HG03097 (cell line): ENCODE measurements around the gene ARHGAP40.

Experiments
- ATAC-seq: cut with Tn5 transposase; IDR thresholded peaks from one replicate; pipeline ENCODE4 v1.9.1; 2021; ENCODE audit not compliant: unreplicated experiment, low FRiP score

The ARHGAP40 gene

DNA sequence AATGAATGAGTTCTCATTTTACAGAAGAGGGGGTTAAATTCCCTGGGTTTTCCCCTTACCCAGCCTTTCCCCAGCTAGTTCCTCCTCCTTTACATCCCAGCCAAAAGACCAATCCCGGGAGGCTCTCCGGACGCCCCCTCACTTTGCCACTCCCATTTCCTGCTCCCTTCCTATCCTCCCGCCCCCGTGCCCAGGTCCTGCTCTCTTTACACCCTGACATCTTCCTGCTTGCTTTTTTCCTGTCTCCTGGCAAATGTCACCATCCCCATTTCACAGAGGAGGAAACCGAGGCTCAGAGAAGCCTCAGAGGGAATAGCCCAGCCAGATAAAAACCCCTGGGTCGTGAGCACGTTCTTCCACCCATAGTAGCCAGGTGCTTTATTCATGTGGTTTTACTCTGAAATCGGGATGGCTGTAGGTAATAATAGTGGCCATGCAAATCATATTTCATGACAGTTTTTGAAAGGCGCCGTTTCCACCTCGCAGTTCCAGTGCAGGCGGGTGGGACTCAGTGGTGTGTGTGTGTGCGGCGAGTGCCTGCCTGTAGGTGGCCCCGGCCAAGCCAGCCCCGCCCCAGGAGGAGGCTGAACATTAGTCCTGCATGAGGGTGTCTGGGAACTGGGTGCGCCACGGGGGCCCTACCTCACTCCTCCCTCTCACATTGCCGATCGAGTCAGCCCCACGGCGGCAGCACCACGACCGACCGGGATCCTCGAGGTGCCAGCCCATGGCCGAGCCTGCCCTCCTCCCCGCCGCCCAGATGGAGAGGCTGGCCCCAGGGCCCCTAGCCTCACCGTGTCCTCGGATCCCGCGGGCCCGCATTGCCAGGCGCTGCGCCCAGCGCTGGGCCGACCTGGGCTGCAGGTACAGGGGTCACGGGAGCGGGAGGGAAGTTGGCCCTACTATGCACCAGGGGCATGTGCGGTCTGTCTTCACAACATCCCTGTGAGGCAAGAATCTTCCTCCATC lies at the start of gene ARHGAP40:
ARHGAP40 (plus strand) TSS at position 594 of the 969 bp plus-strand sequence.
- no peak for ATAC-seq

DNA sequence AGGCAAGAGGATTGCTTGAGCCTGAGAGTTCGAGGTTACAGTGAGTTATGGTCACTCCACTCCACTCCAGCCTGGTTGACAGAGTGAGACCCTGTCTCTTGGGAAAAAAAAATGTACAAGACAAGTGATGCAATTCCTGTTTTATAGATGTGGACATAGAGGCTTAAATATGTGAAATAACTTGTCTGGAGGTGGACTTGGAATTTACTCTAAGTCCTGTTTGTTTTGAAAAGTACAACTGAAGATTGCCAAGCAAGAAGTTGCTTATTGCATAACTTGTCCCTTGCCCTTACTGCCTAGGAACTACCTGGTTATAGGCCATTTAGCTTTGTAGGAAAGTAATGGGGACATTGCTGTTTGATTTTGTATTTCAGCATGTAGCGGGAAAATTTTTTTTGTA lies 46.6 kb upstream of the ARHGAP40 start:
- no peak for ATAC-seq

DNA sequence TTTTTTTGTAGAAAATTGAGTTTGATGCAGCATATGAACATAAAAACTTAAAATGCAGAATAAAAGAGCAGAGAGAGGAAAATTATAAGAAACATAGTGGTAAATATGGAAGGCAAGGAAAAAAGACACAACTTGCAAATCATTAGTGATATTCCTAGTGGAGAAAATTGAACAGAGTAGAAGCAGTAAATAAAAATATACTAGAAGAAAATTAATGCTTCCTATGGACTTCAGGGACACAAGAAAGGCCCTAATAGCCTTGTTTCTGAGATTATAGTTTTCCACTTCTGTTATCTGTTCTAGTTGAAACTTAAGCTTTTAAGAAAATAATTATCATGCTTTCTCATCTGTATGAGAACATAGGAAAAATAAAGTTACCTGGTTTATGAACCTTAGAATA lies 46.2 kb upstream of the ARHGAP40 start:
- ATAC-seq = no peak

DNA sequence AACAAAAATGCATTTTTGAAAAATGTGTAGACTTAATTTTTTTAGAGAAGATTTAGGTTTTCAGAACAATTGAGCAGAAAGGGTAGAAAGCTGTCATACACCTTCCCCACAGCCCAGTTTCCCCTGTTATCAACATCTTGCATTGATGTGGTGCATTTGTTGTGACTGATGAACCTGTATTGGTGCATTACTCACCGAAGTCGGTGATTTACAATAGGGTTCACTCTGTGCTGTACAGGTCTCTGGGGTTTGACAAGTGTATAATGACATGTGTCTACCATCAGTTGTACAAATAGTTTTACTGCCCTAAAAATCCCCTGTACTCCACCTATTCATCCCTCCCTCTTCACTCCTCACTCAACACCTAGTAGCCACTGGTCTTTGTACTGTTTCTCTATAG lies 44.4 kb upstream of the ARHGAP40 start:
- no peak for ATAC-seq

DNA sequence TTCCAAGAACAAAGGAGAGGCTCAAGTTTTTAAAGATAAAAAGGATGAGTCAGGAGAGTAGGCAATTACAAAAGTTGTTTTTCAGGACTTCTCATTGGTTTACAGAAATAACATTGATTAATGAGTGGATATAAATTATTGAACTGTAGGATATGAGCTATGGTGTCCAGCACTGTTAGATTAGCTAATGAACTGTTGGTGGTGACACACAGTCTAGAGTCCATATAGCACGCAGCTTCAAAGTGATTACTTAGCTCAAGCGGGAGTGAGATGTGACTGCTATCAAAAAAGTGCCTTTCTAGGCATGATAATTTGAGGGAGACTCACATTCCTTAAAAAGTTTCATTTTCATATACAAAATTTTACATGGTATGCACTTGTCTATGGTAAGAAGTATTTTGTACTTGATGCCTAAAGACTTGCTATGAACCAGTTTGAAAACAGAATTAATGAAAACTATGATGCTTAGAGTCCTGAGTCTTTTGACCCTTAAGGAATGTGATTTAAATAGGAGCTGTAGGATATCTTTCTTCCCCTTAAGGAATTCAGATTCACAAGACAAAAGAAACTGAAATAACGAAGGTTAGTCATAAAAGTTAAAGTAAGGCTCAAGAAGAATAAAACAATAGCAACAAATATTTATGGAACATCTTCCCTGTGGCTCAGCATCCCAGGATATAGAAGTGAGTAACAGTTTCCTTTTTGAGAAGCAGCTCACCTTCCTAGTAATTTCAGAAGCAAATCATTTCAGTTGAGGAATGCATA lies 42.8 kb upstream of the ARHGAP40 start:
- ATAC-seq = no peak

DNA sequence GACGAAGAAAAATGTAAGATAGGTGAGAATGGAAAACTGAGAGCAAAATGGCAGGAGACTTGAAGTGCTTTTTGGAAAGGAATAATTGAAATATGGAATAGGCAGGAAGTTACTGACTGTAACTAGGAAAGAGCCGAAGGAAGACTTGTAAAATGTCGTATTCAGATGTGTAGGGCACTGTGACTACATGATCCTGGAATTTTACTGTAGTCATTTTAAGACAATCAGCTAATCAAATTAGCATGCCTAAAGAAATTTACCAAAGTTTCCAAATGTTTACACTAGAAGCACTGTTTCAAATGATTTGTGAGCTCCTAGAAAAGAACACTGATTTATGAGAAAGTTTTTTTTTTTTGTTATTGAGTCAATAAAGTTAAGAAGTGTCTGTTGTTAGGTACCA lies 41.8 kb upstream of the ARHGAP40 start:
- ATAC-seq = no peak

DNA sequence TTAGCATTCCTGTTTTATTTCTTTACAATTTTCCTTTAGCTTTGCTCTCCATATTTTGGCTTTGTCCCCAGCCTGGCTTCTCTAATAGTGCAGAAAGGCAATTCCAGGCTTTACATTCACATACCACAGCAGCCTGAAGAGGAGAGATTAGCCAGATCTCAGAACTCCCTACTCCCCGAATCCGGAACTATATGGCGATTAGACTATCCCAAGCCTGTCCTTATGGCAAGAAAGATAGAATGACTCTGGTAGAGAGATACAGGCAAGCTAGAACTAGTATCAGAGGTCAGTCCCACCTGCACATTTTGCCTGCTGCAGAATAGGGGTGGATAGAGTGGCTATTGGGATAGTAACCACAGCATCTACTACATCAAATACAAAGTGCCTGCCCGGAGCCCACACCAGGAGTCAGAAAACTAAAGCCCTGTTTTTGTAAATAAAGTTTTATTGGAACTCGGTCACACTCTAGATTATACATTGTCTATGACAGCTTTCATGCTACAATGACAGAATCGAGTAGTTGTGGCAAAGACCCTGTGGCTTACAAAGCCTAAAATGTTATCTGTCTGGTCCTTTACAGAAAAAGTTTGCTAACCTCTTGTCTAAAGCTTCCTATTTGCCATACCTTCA lies 37.7 kb upstream of the ARHGAP40 start:
- ATAC-seq = no peak

DNA sequence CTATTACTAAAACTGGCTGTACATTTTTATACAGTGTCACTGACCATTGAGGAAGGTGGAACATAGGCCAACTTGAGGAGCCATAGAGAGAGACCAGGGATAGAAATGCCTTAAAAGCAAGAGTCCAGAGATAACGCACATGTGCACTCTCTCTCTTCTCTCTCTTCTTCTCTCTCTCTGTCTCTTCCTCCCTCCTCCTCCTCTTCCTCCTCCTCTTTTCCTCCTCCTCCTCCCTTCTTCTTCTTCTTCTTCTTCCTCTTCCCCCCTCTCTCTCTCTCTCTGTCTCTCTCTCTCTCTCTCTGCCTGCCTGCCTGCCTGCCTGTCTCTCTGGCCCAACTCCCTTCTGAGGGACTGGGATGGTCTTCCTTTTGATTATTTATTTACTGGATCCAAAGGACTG lies 36.9 kb upstream of the ARHGAP40 start:
- ATAC-seq = no peak

DNA sequence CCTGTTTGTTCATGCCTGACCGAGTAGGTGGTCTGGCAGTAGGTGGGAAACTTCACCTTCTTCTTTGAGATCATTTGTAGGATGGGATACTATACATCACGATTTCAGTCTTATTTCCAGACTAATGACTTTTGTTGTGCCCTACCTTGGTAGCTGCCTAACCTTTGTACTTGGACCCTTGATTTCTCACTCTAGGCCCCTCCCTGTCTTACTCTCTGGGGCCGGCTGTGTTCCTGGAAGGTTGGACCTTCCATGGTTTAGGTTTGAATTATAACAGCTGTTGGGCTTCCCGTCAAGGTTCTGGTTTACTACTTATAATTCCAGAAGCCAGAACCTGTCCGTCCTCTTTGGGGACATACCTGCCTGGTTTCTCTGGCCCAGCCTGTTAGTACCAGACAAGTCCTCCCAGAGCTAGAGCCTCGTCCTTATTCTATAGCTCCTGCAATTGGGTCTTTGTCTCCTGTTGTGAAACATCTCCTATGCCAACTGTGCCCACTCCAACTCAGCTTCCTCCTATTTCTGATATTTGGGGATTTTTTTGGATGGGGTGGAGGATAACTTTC lies 35.5 kb upstream of the ARHGAP40 start:
- ATAC-seq = no peak

DNA sequence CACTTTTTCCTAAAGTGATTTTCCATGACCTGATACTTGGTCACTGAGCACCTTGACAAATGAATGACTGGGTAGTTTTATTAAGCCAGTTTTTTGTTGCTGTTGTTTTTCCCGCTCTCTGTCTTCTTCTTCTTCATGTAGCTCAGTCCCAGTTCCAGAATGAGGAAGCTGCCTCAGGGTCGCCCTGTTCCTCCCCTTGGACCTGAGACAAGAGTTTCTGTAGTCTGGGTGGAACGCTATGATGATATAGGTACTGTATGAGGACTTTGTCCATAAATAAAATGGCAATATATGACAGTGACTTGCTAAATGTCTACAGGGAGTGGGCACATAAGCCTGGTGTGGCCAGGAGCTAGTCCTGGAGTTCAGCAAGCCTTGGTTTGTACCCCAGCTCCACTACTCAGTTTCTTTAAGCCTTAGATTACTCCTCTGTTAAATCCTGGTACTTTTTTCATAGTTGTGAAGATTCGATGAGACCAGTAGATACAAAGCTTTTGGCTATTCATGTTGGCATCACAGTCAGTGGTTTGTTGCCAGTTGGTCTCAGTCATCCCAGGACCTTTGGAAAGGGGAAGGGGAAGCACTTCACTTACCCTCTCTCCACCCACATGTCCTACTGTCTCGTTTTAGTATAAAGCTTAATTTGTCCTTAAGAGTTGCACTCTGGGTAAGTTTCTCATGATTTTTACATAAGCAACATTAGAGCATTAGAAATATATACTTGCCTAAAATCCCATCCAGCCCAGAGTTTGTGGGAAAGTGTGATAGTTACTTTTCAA lies 31.7 kb upstream of the ARHGAP40 start:
- no peak for ATAC-seq

DNA sequence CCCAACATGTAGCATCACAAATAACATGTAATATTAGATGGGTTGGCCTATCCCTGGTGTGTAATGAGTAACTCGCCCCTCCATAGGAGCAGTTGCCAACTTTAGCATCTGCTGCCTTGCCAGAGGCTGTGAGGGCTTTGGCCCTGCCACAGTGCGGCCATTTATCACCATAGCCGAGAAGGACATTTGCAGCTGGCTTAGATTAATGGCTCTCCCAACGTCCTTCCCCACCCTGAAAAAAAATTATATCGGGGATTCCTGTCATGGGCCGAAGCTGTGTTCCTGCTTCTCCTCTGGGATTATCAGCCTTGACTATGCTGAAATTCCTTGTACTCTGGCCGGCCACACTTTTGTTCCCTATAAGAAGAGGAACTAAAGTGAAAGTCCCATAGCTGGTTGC lies 28.2 kb upstream of the ARHGAP40 start:
- ATAC-seq = no peak

DNA sequence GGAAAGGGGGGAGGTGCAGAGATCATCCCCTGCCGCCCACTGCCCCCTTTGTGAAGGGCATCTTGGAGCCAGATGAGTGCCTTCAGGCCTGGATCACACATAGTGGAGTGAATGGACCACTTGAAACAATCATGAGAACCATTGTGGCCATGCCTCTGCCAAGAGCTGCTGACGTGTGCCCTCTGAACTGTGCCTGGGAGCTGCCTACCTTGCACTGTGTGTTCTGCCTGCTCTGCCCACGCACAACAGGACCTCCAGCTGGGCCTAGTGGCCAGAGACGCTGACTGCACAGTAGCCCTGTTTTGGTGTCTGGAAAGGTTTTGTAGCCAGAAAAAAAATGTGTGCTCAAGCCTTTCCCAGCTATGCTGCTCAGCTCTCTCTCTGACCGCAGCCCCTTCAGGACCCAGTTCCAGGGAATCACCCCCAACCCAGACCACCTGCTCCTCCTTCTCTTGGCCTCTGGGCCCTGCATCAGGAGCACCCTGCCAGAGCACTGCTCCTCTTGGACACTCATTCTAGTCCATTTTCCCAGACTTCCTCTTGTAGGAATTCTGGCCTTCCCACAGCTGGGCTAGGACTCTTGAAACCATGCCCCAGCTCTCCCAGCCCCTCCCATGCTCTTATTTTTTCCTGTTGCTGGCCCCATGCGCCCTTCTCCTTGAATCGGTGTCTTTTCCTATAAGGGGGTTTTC lies 22.2 kb upstream of the ARHGAP40 start:
- no peak for ATAC-seq

DNA sequence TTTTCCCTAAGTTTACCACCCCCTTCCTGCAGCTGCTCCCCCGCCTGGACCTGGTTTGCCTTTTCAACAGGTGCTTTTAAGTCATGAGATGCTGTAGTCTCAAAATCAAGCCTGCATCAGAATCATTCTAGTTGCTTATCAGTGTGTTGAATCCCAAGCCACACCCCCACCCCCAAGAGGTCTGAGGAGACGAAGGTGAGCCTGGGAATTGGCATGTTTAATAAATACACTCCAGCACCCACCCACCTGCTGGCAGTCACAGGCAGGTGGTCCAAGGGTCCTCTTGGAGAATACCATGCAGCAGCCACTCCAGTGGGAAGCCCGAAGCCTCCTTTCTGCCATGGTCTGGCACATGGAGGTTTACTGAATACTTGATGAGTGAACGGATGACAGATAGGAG lies 21.7 kb upstream of the ARHGAP40 start:
- no peak for ATAC-seq

DNA sequence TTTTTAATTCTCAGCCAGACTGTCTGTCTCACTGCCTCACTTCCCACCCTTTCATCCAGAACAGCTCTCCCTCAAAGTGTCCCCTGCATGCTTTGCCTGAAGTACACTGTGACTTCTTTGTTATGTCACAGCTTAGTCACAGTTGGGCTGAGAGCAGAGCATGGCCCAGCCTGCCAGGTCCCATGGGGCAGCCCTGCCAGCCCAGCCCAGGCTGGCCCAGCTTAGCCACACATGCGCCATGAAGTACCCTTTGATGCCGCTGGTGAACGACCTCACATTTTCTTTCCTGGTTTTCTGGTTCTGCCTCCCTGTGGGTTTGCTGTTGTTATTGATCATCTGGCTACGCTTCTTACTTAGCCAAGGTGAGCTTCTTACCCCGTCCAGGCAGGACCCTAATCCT lies 20.6 kb upstream of the ARHGAP40 start, which contains the start of gene ADIG:
ADIG (plus strand) TSS at position 185 of the 400 bp plus-strand sequence; CDS start at position 239, 54 bp downstream.
- ATAC-seq = no peak

DNA sequence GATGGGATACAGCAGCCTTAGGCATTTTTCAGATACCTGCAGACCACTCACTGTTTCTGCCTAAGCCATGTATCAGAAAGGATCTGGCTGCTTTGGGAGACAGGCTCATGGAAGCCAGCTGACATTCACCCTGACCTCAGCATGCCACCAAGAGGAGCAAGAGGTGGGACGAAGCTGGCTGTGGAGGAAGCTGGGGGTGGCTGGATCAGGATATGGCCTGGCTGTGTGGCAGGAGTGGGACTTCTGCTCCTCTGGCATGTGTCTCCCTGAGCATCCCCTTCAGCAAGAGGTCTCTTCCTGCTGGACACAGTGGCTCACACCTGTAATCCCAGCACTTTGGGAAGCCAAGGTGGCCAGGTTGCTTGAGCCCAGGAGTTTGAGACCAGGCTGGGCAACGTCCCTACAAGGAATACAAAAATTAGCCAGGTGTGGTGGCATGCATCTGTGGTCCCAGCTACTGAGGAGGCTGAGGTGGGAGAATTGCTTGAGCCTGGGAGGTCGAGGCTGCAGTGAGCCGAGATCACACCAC lies 19.7 kb upstream of the ARHGAP40 start:
- ATAC-seq = no peak

DNA sequence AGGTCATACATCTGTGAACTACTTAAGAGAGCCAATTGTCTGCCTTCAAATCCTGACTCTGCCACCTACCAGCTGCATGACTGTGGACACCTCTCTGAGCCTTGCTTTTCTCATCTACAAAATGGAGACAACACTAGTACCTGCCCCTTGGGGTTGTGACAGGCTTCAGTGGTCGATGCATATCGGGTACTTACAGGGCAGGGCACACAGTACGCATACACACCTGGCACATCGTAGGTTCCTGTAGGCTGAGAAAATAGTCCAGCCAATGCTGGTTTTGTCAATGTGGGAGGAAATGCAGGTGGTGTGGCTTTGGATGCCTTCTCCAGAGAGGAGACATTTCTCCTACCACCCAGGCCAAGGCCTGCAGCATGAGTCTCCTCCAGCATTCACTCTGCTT lies 18.3 kb upstream of the ARHGAP40 start:
- ATAC-seq = no peak

DNA sequence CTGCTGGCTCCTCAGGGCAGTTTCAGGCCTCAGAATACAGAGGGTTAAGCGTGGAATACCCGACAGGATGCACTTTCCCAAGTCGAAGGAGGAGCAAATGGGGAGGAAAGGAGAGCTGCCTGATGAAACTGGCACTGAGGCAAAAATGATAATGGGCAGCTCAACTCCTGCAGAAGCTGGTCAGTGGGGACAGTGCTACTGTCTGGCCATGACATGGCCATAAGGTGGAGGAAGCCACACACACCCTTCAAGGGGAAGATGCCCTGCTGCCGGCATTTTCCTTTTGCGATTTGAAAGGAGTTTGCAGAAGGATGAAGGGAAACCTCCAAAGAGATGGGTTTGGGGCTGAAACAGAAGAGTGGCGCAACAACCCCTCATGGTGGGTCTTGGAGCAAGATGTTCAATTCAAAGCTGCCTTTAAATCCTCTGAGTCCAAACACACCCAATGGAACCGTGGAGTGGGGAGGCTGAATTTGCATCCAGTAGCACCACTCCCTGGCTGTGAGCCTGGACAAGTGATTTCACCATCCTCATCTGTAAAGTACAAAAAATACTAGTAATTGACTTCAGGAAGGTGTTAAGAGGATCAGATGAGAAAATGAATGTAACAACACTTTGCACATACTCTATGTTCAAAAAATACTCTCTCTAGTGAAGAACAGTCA lies 17.4 kb upstream of the ARHGAP40 start:
- no peak for ATAC-seq

DNA sequence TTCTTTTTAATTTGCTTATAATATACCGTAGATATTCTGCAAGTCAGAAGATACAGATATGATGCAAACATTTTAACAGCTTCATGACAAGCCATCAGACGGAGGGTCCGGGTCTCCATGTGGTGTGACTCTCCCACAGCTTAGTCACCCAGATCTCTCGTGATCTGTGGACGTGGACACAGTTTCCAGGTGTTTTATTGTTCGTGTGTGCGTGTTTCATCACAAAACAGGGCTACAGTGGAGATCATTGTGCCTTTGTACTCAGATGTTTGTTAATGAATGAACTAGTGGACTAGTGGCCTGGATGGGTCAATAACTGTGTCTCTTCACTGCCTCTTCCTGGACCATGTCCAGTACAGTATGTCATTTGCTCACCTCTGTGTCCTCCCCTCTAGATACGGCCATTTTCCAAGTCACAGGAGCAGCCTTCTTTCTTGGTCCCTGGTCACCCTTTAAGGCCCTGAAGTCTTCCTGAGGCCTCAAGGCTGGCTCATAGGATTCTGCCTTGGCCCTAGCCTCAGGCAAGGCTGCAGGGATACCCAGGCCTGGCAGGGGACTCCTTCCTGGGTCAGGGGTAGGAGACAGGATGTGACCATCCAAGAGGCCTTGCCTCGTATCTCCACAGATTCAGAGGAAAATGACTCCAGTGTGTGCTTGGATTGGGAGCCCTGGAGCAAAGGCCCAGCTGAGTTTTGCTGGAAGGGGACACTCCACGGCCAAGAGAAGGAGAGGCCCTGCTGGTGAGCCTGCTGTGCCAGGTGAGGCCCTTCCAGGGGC lies 16.0 kb upstream of the ARHGAP40 start:
- no peak for ATAC-seq
